NCI-H510A treated with DMSO at 0.1 percent for 48 hours (cell line): ENCODE measurements around the gene TMEM186.
"Not testable (repeated sequence)": the region's sequence is repeated elsewhere in the genome, so short reads cannot be mapped to it uniquely, and the experiment has no call there.

Experiments used
- DNase-seq: peaks from one replicate; lab custom pipeline; 2025; lab: John Stamatoyannopoulos, UW

TMEM186 gene

DNA sequence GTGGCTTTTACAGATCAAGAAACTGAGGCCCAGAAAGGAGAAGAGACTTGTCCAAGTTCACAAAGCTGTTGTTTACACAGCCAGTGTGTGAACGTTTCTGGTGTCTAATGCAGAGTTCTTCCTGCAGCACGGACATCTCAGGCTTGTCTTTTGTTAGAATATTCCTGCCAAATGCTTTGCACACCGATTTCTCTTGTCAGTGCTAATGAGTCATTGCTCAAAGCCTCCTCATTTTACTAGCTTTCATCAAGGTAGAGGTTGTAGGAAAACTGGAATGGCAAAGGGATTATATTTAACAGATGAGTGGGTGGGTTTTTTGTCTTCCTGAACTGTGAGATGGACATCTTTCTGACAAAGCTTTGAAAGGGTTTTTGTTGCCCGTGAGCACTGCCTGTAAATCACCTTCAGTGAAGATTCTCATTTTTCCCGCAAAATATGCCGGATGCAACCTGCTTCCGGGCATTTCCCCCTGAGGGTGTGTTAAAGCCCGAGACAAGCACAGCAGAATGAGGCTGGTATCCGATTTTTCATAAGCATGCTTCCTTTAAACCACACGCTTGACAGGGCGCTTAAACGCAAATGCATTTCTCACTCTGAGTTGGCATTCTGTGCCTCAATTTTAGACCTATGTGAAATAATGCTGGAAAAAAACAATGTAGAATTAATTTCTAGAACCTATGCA lies 14.9 kb upstream of the TMEM186 start:
- DNase-seq: no peak

- DNase-seq: no peak
These were observed 11.3 kb upstream of the TMEM186 start for GRCh38 chr16:8808613-8809353.

GRCh38 chr16:8808009-8808408 lies 10.6 kb upstream of the TMEM186 start:
- DNase-seq: no peak

DNA sequence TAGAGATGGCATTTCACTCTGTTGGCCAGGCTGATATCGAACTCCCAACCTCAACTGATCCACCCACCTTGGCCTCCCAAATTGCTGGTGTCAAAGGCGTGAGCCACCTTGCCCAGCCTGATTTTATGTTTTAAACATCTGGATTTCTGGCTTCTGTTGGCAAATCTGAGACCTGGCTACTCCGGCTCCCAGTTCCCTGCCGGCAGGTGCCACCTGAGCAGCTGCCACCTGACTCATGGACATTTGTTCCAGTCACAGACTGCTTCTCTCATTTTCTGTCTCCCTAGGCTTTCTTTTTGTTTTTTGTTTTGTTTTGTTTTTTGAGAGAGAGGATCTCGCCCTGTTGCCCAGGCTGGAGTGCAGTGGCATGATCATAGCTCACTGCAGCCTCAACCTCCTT lies 9.8 kb upstream of the TMEM186 start:
- DNase-seq: no peak

DNA sequence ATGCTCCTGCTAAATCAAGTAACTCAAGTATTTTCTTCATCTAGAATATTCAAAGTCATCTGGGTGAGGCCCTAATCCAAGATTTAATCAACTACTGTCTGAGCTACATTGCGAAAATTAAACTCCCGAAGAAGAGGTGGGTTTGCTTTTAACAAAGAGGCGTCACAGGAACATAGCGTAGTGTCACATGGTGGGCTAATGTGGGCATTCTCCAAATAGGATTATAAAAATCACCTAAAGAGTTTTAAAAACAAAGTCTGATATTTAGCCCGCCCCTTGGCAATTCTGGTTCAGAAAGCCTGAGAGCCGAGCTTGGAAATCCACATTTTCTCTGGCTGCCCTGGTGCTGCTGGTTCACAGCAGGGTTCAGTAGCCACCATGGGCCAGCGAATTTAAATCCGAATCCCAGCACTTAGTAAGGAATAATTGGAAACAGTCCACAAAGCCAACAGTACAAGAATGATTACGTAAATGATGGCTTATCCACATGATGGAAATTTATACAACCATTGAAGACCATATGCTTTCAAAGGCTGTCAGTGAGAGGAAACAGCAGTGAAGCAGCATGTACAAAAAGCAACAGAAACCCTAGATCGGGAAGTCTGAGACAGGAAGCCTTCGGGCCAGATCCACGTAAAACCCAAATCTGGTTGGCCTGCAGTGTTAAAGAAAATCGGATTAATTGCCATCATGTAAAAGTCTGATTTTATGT lies 9.0 kb upstream of the TMEM186 start:
- no peak for DNase-seq

DNA sequence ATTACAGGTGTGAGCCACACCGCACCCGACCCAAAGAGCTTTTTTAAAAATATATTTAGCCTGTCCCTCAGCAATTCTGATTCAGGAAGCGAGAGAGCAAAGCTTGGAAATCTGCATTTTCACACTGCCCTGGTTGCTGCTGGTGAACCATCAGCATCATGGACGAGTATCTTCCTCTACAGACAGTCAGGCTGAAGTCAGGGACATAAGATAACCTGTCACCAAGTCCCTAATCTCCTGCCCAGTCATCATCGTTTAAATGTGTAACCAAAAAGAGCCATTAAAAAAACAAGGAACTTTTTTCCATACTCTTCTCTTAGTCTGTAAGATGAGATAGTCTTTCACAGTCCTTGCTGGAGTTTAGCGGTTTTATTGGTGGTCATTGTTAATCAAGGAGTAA lies 6.9 kb upstream of the TMEM186 start:
- no peak for DNase-seq

DNA sequence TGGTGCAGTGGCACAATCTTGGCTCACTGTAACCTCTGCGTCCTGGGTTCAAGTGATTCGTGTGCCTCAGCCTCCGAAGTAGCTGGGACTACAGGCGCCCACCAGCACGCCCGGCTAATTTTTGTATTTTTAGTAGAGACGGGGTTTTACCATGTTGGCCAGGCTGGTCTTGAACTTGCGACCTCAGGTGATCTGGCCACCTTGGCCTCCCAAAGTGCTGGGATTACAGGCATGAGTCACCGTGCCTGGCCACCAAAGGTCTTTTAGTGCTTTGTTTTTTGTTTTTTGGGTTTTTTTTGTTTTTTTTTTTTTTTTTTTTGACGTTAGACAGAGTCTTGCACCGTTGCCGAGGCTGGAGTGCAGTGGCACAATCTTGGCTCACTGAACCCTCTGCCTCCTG lies 6.3 kb upstream of the TMEM186 start:
- DNase-seq: not testable (repeated sequence)

DNA sequence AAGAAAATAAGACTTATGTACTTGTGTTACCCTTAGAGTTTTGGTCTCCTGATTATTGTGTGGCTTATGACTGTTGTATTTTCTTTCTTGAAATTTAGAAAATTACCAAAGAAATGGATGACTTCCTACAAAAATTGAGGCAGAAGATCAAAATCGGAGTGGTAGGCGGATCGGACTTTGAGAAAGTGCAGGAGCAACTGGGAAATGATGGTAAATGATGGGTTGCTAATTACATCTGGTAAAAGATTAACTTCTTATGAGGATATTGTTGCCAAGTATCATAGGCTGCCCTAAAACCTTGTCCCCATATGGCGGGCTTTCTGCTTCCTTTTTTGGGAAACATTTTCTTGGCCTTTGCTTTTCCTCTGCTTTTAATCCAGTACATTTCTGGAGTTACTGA lies 4.3 kb upstream of the TMEM186 start:
- DNase-seq: no peak

DNA sequence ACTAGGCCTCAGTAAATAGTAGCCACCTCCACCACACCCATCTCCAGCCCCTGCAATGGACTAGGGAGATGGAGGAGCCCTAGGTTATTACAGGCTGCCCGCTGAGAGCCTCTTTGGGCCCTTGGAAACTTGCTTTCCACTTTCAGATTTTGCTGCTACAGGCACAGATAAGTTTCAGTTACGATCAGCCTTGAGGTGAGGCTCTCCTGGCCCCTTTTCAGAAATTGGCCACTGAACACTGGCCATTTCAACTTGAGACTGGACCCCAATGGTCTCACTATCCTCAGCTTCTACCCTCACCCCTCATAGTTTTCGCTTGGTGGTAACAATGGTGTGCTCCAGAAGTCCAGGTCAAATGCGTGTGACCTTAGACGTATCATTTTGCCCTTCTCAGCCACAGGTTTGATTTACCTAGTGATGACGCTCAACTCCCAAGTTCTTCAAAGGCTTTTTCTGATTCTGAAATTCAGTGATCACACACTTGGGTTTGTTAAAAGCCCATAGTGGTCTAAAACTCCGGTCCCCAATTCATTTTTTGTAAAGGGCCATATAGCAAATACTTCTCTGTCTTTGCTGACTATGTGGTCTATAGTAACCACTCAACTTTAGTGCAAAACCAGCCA lies 1.2 kb upstream of the TMEM186 start:
- no peak for DNase-seq

DNA sequence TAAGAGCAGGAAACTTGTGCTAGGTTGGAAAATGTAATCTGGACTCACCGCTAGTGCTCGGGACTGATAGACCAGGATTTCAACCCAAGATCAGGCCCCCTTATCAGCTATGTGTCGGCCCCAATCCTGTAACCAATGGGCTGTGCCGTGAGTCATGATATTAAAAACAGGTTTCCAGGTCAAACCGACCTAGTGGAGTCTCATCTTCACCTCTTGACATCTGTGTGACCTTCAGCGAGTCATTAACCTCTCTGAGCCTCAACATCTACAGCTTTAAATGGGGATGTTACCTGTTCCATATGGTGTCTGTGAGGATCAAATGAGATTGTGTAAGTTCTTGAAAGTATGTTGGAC lies 712 bp upstream of the TMEM186 start:
- DNase-seq: no peak

- no peak for DNase-seq
These were observed 723 bp downstream of the TMEM186 start for GRCh38 chr16:8796469-8797363.

- no peak for DNase-seq
These were observed 1.6 kb downstream of the TMEM186 start for GRCh38 chr16:8795818-8796217.

DNA sequence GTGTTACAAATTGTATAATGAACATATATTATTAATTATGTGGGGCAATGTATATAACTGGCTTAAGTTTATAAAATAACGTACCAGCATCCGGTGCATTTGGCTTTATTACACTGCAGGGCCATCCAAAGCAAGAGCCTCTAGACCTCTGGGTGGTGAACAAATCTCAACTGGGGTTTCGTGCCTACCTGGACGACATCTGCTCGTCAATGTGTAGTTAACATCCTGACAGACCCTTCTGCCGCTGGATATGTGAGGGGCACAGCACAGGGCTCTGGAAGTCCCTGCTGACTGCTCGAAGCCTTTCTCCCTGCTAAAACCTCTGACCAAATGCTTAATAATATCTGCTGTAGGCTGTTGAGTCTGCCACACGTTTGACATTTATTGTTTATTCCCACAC lies 2.3 kb downstream of the TMEM186 start:
- no peak for DNase-seq

DNA sequence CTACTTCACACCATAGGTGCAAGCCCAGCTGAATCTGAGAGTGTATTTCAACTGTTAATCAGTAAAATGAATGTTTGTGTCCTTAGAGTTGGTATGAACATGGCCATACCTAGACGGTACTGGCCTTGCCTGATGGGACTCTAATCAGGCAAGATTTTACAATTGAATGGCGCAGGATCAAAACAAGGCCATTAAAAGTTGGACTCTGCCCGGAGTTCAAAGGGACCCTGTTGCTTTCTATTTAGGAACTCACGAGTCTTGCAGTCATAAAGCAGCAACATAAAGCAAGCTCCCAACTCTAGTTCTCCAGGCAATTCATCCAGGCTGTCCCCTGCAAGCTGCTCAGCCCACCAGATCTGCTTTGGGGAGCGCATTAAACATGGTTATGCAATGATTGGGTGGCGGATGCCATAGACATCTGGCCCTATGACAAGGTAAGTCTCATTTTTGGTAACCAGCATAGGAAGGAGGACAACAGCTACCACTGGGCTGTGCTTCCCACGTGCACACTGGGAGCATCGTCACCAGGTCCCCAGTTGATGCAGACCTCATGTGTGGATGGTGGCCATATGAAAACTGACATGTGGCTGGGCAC lies 8.8 kb downstream of the TMEM186 start:
- no peak for DNase-seq

DNA sequence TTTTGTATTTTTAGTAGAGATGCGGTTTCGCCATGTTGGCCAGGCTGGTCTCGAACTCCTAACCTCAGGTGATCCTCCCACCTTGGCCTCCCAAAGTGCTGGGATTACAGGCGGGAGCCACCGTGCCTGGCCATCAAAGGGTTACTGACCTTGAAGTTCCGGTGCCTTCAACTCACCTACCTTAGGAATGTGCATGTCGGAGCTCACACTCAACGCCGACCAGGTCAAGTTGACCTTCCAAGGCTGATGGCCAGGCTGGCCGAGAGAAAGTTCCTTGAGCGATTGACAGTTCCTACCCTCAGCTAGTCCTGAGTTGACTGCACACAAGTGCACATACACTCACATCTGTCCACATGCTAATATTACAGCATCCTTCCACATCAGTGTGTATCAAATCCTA lies 11.1 kb downstream of the TMEM186 start:
- not testable (repeated sequence) for DNase-seq

- DNase-seq: no peak
These were observed 12.0 kb downstream of the TMEM186 start for GRCh38 chr16:8785408-8785807.

DNA sequence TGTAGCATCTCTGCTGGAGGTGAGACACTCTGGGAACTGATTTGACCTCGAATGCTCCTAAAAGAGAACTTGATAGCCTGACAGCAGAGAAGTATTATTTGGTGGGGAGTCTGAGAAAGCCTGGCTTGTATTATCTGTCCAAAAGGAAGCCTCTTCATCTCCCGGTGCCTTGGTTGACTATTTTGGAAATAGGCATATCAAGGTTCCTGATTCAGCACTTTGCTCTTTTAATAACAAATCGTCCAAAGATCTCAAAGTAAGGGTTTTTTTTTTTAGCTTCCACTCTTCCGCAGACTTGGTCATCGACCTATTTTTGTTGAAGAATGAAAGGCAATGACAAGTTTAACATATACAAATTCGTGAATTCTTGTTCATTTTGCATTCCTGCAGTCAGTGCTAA lies 14.8 kb downstream of the TMEM186 start:
- DNase-seq: no peak

DNA sequence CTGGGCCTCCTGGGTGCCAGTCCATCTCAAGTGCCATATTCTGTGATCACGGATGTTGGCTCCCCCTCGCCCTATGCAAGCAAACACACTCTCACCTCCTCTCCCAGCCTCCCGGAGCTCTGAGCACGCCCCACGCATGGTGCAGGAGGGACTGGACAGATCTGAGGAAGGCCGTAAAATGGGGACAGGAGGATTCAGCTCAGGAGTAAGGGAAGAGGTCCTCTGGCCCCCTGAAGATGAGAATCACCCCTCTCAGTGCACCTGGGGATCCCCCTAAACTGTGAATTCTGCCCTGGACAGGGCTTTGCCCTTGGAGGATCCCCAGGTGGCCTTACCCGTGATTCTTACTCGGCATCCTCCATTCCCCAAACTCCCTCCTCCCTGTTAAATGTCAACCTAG lies 15.6 kb downstream of the TMEM186 start:
- DNase-seq: no peak

- no peak for DNase-seq
These were observed 20.2 kb downstream of the TMEM186 start for GRCh38 chr16:8777217-8777616.

DNA sequence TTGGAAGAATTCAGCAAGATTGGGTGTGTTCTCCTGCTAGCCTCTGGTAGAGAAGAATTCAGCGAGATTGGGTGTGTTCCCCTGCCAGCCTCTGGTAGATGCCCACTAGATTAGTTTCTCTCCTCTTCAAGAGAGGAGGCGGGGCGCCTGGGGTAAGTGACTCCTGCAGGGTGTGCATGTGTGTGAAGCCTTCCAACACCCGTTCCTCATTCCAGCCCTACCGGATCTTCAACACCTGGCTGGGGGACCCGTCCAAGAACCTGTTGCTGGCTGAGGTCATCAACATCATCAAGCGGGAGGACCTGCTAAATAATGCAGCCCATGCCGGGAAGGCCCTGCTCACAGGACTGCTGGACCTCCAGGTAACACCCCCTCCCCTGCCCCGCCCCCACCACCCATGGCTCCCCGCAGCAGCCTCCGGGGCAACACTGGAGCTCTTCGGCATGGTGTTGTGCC lies 21.3 kb downstream of the TMEM186 start:
- no peak for DNase-seq

- DNase-seq: no peak
These were observed 22.1 kb downstream of the TMEM186 start for GRCh38 chr16:8775359-8775758.
